ENCODE data around the gene ALDH3B2.
A peak's percentile ranks its signal among the peaks of the same experiment; 100 is the strongest.
"Not testable (repeated sequence)": the region's sequence is repeated elsewhere in the genome, so short reads cannot be mapped to it uniquely, and the experiment has no call there.

The ALDH3B2 gene

DNA sequence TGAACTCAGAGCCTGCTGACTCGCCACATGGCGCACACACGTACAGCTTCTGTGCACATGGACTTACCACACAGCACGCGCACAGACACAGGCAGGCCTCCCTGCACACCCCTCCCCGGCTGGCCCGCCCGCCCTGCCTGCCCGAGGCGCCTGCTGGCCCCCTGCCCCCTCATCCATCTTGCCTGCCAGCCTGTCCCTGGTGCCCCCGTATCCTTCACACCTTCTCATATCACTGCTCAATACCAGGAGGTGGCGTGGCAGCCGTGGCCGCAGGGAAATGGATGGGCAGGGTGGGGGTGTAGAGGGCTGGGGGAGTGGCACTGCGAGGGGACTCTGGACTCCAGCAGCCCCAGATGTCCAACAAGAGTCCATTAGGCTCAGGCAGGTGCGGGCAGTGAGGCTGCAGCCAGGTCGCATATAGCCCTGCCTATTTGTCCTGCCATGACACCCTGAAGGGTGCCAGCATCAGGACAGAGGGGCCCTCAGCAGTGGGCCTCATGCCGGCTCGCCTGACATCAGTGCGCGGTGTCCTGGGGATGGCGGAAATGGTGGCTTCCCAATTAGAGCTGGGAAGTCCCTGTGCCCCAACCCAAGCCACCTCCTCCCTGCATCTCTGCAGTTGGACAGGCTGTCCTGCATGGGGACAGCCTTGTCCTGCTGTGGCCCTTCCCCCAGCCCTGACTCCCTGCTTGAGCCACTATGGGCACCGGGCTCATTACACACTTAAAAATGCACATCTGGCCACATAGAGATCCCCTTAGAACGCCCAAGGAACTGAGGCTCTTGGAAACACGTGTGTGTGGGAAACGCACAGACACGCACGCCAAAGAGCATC is 32.9 kb downstream of the ALDH3B2 start:
- DNase-seq: no peak

DNA sequence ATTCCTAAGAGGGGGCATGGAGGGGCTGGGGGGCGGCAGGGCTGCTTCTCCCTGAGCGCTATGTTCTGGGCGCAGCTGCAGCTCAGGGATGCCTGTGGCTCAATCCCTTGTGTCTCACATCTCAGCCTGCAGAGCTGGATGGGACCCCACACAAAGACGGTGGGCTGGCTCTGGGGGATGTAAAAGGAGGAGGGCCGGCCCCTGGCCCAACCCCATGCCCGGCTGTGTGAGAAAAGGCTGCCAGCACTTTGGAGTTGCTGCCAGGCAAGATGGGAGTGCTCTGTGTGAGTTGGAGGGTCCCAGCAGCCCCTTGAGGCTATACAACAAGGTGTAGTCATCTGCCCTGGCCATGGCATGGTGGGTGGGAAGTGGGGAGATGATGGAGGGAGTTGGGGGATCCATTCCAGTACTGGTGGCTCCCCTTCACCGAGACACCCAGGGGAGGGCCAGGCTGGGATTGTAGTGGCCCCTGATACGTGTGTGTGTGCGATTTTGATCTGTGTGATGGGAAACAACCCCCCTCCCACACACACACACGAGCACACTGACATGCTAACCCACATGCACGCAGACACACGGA is 33.6 kb downstream of the ALDH3B2 start:
- no peak for DNase-seq

DNA sequence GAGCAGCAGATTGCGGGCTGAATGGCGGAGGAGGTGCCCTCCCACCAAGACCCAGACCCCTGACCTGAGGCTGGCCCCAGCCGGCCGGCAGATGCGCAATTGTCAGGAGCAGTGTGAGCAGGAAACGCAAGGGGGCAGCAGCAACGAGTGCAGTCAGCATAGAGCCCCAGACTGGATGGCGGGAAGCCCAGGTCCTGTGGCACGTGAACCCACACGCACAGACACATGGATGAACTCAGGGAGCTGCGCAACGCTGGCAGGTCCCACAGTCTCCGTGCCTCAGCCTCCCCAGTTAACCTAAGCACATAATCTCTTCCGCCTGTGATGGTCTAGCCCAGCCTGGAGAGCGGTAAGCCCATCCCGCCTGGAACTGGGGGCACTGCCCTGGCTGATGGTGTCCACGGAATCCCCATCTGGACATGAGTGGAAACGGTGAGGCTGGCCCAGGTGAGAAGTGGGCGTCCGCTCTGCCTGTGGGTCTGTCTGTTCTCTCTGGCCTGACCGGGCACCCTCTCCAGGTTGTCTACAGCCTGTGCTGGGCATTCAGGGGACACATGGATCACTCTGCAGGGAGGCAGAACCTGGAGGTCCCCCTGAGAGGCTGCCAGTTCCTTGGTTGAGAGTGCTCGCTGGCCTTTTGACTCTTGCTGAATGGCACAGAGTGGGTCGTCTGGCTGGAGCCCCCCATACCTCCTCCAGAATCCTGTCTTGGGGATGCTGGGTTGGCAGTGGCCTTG is 34.2 kb downstream of the ALDH3B2 start:
- DNase-seq: peak; percentile 9

DNA sequence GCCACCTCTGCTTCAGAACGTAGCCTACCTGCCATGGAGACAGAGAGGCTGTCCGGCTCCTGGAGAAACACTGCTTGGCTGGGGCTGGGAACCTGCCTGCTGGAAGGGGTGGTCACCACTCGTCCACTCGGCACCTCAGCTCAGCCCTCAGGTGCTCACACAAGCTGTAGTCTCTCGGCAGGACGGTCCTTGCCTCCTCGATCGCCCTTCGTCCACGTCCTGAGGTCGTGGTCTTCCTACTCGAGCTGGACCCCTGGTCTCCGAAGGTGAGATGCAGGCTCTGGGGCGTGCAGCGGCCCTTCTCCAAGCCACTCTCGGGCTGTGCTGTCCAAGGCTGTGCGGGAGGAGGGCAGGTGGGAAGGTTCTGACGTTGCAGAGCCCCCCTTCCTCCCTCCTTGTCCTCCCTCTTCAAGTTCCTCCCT is 35.0 kb downstream of the ALDH3B2 start, which contains the start of gene TBX10:
TBX10 (minus strand) TSS at position 326 of the 422 bp plus-strand sequence; CDS start at position 35, 291 bp downstream.
- no peak for DNase-seq

DNA sequence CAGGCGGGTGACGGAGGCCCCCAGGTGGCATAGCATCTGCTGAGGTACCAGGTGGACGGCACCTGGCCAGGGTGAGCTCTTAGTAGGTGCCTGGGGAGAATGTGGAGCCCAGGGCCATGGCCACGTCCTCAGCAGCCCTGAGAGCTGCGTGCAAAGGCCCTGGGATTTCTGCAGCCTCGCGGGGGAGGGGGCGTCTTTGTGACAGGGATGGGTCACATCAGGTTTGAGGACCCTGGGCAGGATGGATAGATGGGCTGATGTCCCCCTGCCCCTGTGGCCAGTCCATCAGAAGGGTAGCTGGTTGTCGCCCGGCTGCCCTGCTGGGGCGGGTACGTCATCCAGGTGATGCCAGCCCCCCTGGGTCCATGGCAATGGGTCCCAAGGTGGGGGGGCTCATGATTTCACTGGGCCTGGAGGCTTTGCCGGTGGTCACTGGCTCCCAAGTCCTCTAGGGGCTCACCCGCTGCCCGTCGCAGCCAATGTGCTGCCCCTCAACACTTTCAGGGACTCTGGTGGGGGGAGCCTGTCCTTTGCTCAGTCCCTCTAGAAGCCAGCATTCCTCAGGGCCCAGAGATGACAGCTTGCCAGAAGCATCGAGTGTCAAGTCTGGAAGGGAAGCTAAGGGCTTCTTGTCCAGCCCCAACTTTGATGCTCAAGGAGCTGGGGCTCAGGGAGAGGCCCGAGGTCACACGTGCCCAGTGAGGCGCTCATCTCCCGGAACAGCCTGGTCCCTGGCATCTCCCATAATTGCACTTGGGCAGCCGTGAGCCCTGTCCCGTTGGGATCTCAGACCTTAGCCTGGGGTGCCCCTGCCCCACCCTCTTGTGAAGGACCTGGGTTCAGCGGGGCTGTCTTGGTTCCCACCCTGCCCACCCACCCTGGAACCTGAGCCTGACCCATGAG is 35.6 kb downstream of the ALDH3B2 start:
- DNase-seq: no peak

DNA sequence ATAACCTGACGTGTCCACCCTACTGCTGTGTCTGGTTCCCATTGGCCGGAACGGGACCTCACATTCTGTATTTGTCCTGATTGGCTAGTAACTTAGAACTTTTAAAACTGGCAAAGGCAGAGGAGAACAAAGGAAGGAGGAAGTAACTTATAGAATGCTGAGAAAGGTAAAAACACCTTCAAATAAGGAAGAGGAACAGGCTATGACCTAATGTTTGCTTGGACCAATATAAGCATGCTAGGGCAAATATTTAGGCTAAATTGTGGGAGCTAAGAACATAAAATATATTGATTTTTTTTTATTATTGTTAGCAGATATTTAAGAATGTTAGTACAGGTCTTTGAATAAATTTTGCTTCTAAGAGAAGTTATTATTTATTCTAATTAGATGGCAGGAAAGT is 37.0 kb downstream of the ALDH3B2 start:
- not testable (repeated sequence) for DNase-seq

DNA sequence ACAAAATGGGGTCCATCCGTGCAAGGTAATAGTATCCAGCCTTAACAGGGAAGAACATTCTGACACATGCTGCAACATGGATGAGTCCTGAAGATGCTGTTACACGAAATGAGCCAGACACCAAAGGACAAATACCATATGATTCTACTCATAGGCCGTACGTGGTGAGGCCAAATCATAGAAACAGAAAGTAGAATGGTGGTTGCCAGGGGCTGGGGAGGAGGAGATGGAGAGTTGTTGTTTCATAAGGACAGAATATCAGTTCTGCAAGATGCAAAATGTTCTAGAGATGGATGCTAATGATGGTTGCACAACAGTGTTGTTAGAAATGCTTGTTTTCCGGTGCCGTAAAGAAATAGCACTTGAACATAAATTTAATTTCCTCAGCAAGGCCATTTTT is 37.5 kb downstream of the ALDH3B2 start:
- no peak for DNase-seq

DNA sequence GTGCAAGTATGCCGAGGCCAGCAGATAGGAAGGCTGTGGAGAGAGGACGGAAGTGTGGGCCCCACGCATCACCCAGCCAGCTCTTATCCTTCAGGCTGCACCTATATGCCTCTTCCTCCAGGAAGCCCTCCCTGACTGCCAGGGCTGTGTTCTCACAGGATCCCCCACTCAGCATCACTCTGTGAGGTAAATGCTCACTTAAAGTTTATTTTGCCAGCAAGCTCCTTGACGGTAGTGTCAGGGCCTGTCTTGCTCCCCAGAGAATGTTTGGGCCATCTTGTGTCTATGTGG is 39.2 kb downstream of the ALDH3B2 start:
- DNase-seq: no peak

DNA sequence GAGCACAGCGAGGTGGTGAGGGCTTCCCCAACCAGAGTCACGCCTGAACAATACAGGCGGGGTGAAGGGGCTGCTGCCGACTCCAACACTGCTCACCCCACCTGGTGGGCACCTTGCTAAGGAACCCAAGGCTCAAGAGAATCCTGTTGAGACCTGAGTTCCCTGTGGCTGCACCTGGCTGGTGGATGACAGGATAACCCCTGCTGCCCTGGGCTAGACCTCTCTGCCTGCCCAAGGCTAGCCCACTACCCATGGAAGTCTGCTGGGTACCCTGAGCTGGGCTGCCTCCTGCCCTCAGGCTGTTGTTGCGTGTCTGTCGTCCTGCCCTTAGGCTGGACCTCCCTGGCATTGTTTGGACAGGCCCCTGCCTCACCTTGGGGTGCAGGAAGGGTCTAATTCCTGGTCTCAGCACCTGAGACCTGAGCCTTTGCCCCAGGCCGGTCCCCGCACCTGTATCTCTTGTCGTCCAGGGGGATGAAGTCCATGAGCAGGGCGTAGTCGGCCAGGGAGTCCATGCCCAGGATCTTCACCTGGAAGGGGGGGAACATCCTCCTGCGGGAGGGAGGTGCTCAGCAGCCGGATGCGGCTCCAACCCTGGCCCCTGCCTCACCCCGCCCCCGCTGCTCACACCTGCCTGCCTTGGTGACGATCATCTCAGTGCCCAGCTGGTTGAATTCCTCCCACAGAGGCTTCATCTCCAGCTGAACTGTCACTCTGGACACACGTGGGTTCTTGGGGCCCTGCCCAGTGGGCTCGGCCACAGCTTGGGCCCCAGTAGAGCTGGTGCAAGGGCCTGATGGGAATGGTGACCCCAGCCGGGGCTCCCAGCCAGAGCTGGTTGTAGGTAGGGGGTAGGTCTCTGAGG is 39.8 kb downstream of the ALDH3B2 start:
- DNase-seq: no peak

DNA sequence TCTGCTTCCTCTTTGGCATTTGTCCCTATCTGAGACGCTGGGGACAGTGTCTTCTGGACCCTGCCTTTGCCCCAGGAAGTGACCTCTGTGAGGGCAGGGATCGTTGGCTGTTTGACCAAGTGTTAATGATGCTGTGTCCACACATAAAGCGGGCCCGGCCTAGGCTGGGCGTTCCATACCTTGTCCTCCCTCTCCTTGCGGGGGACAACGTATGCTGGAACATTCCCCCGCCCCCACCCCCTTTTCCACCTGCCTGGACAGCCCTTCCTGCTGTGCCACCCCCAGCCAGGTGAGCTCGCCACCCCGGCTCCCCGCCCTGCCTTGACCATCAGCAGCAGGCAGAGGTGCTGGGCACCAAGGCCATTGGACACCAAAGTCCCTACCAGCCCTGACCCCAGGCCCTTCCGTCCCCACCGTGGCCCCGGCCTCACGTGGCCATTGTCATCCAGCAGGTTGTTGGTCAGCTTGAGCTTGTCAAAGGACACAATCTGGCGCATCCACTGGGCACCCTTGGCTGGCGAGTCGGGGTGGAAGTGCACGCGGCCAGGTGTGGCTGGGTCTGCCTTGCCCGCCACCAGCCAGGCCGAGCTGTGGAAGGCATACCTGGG is 40.6 kb downstream of the ALDH3B2 start:
- DNase-seq: no peak

DNA sequence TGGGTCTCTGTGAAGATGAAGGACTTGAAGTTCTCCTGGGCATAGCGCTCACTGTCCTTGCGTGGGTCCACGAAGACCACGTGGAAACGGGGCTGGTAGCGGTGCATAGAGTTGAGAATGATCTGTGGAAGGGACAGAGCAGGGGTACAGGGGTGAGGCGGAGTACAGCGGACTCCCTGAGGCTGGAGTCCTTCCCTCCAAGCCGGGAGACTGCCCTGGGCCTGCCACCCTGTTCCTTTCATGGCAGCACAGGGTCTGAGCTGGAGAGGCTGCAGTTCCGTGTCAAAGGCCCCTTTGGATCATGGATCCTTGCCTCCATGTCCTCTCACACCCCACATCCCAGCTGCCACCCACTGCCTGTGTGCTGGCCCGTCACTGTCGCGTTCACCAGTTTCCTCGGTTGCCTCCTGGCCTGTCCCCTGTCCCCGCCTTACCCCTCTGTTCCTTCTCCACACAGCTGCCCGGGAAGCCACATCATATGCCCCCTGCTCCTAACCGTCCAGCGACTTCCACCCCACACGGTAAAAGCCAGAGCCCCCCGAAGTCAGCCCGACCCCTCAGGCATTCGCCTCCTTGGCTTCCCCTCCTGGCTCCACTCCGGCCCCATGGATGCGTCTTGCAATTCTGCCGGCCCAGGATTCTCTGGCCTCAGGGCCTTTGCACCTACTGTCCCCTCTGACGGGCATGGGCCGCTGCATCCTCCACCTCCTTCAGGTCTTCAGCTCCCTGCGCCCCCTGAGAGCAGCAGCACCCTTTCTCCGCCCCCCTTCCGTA is 41.3 kb downstream of the ALDH3B2 start:
- DNase-seq: no peak

DNA sequence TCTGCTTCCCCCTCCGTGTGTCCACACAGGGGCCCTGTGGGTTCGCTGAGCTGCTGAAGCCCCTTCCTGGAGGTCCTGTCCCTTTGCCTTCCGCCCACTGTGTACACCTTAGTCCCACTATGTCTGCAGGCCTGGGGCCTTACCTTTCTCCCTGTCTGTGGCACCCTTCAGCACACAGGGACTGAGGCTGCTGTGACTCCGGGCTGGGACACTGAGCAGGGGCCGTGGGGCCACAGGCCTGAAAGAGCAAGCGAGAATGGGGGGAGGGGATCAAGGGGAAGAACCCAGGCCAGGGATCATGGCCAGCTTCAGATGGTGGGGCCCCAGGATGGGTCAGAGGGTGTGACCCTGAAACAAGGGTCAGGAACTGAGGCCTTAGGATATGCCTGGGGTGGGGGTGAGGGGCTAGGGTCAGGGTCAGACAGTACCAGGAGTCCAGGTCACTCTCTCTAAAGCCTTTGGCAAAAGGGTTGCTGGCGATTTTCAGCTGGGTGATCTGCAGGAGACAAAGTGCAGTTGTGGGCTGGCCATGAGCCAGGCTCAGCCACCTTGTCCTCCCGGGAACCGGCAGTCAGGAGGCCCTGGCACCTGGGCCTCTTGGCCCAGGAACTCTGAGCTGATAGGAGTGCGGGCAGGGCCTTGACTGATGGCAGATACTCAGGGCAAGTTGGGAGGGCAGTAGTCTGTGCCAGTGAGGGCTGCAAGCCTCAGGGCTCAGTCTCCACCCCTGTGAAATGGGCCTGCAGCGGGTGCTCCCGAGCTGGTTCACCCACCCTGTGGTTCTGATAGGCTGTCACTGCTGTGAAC is 42.0 kb downstream of the ALDH3B2 start:
- DNase-seq: no peak

DNA sequence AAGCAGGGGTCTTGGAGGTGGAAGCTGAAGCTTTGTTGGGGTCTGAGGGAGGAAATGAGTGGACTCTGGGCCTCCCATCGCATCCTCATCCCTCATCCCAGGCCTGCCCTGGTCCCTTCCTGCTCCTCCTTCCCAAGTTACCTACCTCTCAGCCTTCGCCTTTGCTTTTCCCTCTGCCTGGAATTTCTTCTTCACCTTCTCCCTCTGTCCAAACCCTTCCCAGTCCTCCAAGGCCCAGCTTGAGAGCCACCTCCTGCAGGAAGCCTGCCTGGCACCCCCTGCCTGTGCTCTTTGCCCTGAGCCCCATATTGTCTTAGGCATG is 42.6 kb downstream of the ALDH3B2 start:
- no peak for DNase-seq

DNA sequence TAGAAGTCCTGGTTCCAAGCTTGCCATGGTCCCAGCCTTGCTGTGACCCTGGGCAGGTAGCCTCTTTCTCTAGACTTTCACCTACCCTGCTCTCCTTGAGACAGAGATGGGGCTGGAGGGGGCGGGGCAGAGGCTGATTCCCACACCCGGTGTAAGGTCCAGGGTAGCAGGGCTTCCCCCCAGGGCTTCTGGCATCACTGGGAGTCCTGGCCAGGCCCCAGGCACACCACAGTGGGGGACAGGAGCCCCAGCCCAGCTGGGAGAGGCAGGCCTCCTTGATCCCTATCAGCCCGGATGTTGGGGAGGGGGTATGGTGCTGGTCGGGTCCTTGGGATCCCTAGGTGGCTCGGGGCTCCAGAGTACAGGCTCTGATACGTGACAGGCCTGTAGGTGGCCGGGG is 43.0 kb downstream of the ALDH3B2 start:
- no peak for DNase-seq

DNA sequence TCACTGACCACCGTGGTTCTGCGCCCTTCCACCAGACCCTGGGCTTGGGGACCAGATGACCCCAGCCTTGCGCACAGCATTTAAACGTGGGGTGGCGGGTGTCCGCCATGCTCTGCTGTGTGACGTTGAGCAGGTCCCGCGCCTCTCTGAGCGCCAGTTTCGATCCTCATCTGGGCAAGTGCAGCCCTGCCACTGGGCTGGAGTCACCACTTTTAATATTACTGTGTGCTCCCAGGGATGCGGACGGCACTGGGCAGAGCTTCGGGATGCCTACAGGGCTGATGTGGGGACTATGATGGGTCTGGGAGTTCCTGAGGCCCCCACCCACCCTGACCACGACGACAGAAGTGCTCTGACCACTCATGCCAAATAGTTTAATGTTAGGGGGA is 43.5 kb downstream of the ALDH3B2 start:
- DNase-seq: no peak

DNA sequence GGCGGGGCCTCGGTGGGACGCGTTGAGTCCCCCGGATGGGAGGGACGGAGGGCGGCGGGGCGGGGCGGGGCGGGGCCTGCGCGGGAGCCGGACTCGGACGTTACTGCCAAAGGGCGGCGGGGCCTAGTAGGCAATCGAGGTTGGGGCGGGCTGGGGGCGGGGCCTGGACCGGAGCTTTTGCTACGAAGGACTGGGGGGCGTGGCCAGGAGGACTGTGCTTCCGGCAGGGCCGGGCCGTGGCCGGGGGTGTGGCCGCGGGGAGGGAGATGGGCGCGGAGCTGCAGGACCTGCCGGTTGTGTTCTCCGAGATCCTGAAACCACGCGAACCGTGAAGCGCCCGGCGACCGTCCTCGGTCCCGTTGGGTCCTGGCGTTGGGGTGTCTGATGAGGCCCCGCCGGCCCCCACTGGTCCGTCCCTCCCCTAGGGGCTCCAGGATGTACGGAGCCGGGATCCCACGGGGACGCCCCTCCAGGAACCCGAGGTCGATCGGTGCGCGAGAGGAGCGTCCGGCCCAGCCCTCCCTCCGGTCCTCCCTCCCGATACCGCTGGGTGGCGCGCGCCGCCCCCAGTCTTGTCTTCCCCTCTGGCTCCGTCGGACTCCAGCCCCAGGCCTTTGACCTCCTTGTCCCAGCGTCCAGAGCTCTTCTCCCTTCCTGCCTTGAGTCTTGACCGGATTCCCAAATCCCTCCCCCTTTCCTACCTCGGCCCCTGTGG is 44.0 kb downstream of the ALDH3B2 start:
- DNase-seq: peak; percentile 93

DNA sequence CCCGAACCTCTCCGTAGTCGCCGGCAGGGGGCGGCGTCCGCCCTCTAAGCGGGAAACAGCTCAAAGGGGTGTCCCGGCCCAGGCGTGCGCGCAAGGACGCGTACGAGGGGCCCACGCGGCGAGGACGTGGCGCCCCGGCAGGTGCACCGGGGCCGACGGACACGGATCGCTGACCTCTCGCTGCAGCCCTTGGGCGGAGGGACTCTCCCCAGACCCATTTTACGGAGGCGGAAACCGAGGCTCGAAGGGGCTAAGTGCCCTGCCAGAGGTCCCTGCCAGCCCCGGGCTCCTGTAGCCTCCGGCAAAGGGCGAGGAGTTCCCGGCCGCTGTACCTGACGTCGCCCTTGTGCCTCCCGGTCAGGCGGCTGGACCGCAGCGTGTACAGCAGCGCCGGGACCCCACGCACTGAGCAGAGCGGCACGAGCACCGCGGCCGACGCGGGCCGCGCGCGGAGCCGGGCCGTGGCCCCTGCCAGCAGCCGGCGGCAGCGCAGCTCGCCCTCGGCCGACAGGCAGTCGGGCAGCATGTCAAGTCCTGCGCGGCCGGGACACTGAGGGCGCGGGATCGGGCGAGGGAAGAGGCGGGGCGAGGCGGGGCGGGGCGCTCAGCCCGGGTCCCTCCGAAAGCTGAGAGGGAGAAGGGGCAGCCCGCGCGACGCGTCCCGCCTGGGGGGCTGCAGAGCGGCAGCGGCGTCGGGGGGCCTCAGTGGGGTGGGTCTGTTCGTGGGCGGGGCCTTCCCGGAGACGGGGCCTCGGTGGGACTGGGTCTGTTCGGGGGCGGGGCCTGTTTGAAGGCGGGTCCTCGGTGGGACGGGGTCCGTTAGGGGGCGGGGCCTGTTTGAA is 44.8 kb downstream of the ALDH3B2 start, which contains the start of gene NUDT8:
NUDT8 (minus strand) TSS at position 552 of the 842 bp plus-strand sequence; CDS start at position 526, 26 bp downstream.
- peak; percentile 59 for DNase-seq

DNA sequence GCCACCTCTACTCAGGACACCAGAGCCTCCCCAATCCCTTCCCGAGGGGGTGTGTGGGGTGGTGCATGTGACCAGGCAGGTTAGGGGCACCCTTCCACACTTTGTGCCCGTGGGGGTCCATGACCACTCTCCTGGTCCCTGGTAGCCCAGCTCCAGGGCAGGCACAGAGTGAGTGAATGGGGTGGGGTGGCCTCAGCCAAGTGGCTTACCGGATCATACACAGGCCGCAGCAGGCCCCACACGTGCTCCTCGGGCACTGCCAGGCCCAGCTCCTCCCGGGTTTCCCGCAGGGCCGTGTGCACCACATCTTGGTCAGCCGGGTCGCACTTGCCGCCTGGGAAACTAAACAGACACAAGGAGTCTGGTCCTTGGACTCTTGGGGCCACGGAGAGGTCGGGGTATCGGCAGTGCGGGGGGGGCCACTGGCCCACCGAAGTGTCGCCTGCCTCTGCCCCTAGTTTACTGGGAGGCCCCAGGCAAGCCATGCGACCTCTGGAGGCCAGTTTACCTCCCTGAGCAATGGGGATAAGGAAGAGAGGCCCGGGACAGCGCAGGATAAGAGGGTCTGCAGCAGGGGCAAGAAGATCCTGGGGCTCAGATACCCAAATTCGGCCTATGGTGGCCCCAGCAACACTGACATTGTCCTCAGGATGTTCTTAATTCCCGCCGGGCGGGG is 45.6 kb downstream of the ALDH3B2 start:
- no peak for DNase-seq

Data from NCI-H748 treated with DMSO at 0.1 percent for 48 hours (cell line).